Measurements from ENCODE around the gene CDC42BPA. TPM values are rescaled to one million over a fixed set of nuclear protein-coding genes. Genes with fewer than 3 reads are reported as not detected.

The CDC42BPA gene
- total RNA-seq, 1 experiment from 2014 or later = 102 TPM

GRCh38 chr1:227032396-227032795, 285.9 kb downstream of the CDC42BPA start:
- H3K4me3 Mint-ChIP-seq (ENCODE audit: unreplicated experiment) = no peak overlapping the region
- no TSS peak for BruUV-seq (replicated peaks)
- intact Hi-C loops (cut with micrococcal nuclease) = no loop called here
- no peaks in the 10 kb centered on the region for H3K27me3 Mint-ChIP-seq (ENCODE audit: insufficient read depth, unreplicated experiment)
- no peak for DNase-seq (ENCODE audit: unreplicated experiment)
- H3K9me3 Mint-ChIP-seq (ENCODE audit: unreplicated experiment) = peaks cover 6% of the 10 kb centered on the region
- H3K36me3 Mint-ChIP-seq (ENCODE audit: insufficient read depth, unreplicated experiment) = peaks cover 81% of the 10 kb centered on the region
- ChIA-PET CTCF (no interaction called here), POLR2A (interaction anchor here (0.6 kb wide), 1 partner anchor 76 kb away, joined by 3 read pairs; no protein-coding TSS in a partner anchor)
- no peak overlapping the region for H3K27ac Mint-ChIP-seq (ENCODE audit: low read depth, unreplicated experiment)
- TF ChIP-seq CTCF (IDR thresholded peaks at IDR 0.05; ENCODE audit: unreplicated experiment) = no peak
- H3K4me1 Mint-ChIP-seq (ENCODE audit: insufficient read depth, unreplicated experiment) = no peaks in the 10 kb centered on the region

GRCh38 chr1:227016990-227017389, 301.3 kb downstream of the CDC42BPA start:
- H3K9me3 Mint-ChIP-seq (ENCODE audit: unreplicated experiment) = peaks cover 8% of the 10 kb centered on the region
- no peaks in the 10 kb centered on the region for H3K27me3 Mint-ChIP-seq (ENCODE audit: insufficient read depth, unreplicated experiment)
- peaks cover 66% of the 10 kb centered on the region for H3K36me3 Mint-ChIP-seq (ENCODE audit: insufficient read depth, unreplicated experiment)
- BruUV-seq (replicated peaks) = no TSS peak
- DNase-seq (ENCODE audit: unreplicated experiment) = no peak
- ChIA-PET CTCF (interaction anchor here (0.7 to 1.1 kb wide), 2 partner anchors 11 to 423 kb away, joined by 3 to 4 read pairs; no protein-coding TSS in a partner anchor), POLR2A (interaction anchor here (0.6 to 1.1 kb wide), 2 partner anchors 26 to 860 kb away, joined by 3 read pairs; no protein-coding TSS in a partner anchor)
- no peak for TF ChIP-seq CTCF (IDR thresholded peaks at IDR 0.05; ENCODE audit: unreplicated experiment)
- intact Hi-C loops (cut with micrococcal nuclease) = loop anchor here (10.0 kb wide), 1 partner anchor 418 kb away; no protein-coding TSS in a partner anchor
- no peak overlapping the region for H3K4me3 Mint-ChIP-seq (ENCODE audit: unreplicated experiment)
- no peak overlapping the region for H3K27ac Mint-ChIP-seq (ENCODE audit: low read depth, unreplicated experiment)
- no peaks in the 10 kb centered on the region for H3K4me1 Mint-ChIP-seq (ENCODE audit: insufficient read depth, unreplicated experiment)

- no TSS peak for BruUV-seq (replicated peaks)
- DNase-seq (ENCODE audit: unreplicated experiment) = no peak
- Mint-ChIP-seq H3K27me3 (ENCODE audit: insufficient read depth, unreplicated experiment) (no peaks in the 10 kb centered on the region), H3K9me3 (ENCODE audit: unreplicated experiment) (no peaks in the 10 kb centered on the region), H3K4me1 (ENCODE audit: insufficient read depth, unreplicated experiment) (no peaks in the 10 kb centered on the region), H3K27ac (ENCODE audit: low read depth, unreplicated experiment) (no peak overlapping the region), H3K36me3 (ENCODE audit: insufficient read depth, unreplicated experiment) (peaks cover 20% of the 10 kb centered on the region), H3K4me3 (ENCODE audit: unreplicated experiment) (no peak overlapping the region)
- intact Hi-C loops (cut with micrococcal nuclease) = loop anchor here (10.0 kb wide), 1 partner anchor 424 kb away; no protein-coding TSS in a partner anchor
- TF ChIP-seq CTCF (IDR thresholded peaks at IDR 0.05; ENCODE audit: unreplicated experiment) = no peak
- ChIA-PET POLR2A (interaction anchor here (0.6 to 1.9 kb wide), 6 partner anchors 9 to 45 kb away, joined by 3 to 5 read pairs (median 3); no protein-coding TSS in a partner anchor), CTCF (interaction anchor here (0.6 to 1.0 kb wide), 3 partner anchors 14 to 133 kb away, joined by 3 to 5 read pairs (median 3); no protein-coding TSS in a partner anchor)
These were observed 307.6 kb downstream of the CDC42BPA start for GRCh38 chr1:227010645-227011044.

- Mint-ChIP-seq H3K4me1 (ENCODE audit: insufficient read depth, unreplicated experiment) (no peaks in the 10 kb centered on the region), H3K4me3 (ENCODE audit: unreplicated experiment) (no peak overlapping the region), H3K27me3 (ENCODE audit: insufficient read depth, unreplicated experiment) (no peaks in the 10 kb centered on the region), H3K9me3 (ENCODE audit: unreplicated experiment) (no peaks in the 10 kb centered on the region), H3K36me3 (ENCODE audit: insufficient read depth, unreplicated experiment) (peaks cover 20% of the 10 kb centered on the region), H3K27ac (ENCODE audit: low read depth, unreplicated experiment) (no peak overlapping the region)
- CTCF ChIA-PET = interaction anchor here (0.5 to 1.0 kb wide), 4 partner anchors 14 to 459 kb away, joined by 3 to 5 read pairs (median 3); no protein-coding TSS in a partner anchor
- POLR2A ChIA-PET = interaction anchor here (1.0 to 1.9 kb wide), 5 partner anchors 8 to 38 kb away, joined by 3 to 6 read pairs (median 3); no protein-coding TSS in a partner anchor
- no peak for DNase-seq (ENCODE audit: unreplicated experiment)
- BruUV-seq (replicated peaks) = no TSS peak
- intact Hi-C loops (cut with micrococcal nuclease) = loop anchor here (10.0 kb wide), 1 partner anchor 425 kb away; no protein-coding TSS in a partner anchor
- no peak for TF ChIP-seq CTCF (IDR thresholded peaks at IDR 0.05; ENCODE audit: unreplicated experiment)
These were observed 308.4 kb downstream of the CDC42BPA start for GRCh38 chr1:227009937-227010336.
